IPS DF 6.9 (cell line): ENCODE measurements around the gene C10orf53.

Source experiments
- DNase-seq: peaks from one replicate; pipeline ENCODE4 v3.0.0-alpha.2; 2013; ENCODE audit warnings: low read depth, low spot score
- H3K27ac ChIP-seq: one replicate; pipeline ENCODE4 v1.5.1; 2013; ENCODE audit warnings: low read length, control low read depth
- H3K27me3 ChIP-seq: 2 replicates; pipeline ENCODE4 v1.6.1; 2013; ENCODE audit warnings: mild to moderate bottlenecking, low read length; ENCODE audit not compliant: control insufficient read depth, insufficient read depth
- H3K36me3 ChIP-seq: 2 replicates; pipeline ENCODE4 v1.6.1; 2013; ENCODE audit warnings: low read length; ENCODE audit not compliant: control insufficient read depth, insufficient read depth
- H3K4me1 ChIP-seq: 2 replicates; pipeline ENCODE4 v1.6.1; 2013; ENCODE audit warnings: low read length; ENCODE audit not compliant: control insufficient read depth, insufficient read depth
- H3K4me3 ChIP-seq: 2 replicates; pipeline ENCODE4 v1.5.1; 2013; ENCODE audit warnings: mild to moderate bottlenecking, low read length
- H3K9me3 ChIP-seq: 2 replicates; pipeline ENCODE4 v1.6.1; 2013; ENCODE audit warnings: low read length, inconsistent platforms; ENCODE audit not compliant: control insufficient read depth, insufficient read depth
- WGBS: extraction: QIAGEN DNeasy Blood & Tissue Kit; methylation state at CpG from one replicate; pipeline ENCODE4 v1.1.7; 2013; ENCODE audit warnings: mixed read lengths, missing lambda C conversion rate; ENCODE audit not compliant: insufficient read length, insufficient coverage; 5-methylcytosine and 5-hydroxymethylcytosine counted together

C10orf53 gene

GRCh38 chr10:49737474-49738201, 58.2 kb downstream of the C10orf53 start:
- DNase-seq: no peak
- Histone ChIP-seq H3K4me3 (no peak overlapping the region), H3K27me3 (no peaks in the 10 kb centered on the region), H3K36me3 (peaks cover 20% of the 10 kb centered on the region), H3K4me1 (no peaks in the 10 kb centered on the region; the same call in 1 of the 2 replicates), H3K27ac (no peak overlapping the region), H3K9me3 (no peaks in the 10 kb centered on the region)
- no CpG with 5 or more reads among the region's 19 CpGs for WGBS

GRCh38 chr10:49738616-49739360, 59.3 kb downstream of the C10orf53 start:
- H3K9me3 ChIP-seq: no peaks in the 10 kb centered on the region
- H3K27me3 ChIP-seq: no peaks in the 10 kb centered on the region
- H3K4me3 ChIP-seq: no peak overlapping the region
- H3K27ac ChIP-seq: no peak overlapping the region
- no CpG with 5 or more reads among the region's 10 CpGs for WGBS
- no peaks in the 10 kb centered on the region; the same call in 1 of the 2 replicates for H3K4me1 ChIP-seq
- no peak for DNase-seq
- H3K36me3 ChIP-seq: peaks cover 22% of the 10 kb centered on the region

- Histone ChIP-seq H3K9me3 (no peaks in the 10 kb centered on the region), H3K4me3 (no peak overlapping the region), H3K36me3 (peaks cover 27% of the 10 kb centered on the region), H3K27me3 (no peaks in the 10 kb centered on the region), H3K27ac (no peak overlapping the region), H3K4me1 (no peaks in the 10 kb centered on the region; the same call in 1 of the 2 replicates)
- WGBS: no CpG with 5 or more reads among the region's 14 CpGs
- no peak for DNase-seq
Observed at GRCh38 chr10:49739426-49739825, 60.0 kb downstream of the C10orf53 start.

DNA sequence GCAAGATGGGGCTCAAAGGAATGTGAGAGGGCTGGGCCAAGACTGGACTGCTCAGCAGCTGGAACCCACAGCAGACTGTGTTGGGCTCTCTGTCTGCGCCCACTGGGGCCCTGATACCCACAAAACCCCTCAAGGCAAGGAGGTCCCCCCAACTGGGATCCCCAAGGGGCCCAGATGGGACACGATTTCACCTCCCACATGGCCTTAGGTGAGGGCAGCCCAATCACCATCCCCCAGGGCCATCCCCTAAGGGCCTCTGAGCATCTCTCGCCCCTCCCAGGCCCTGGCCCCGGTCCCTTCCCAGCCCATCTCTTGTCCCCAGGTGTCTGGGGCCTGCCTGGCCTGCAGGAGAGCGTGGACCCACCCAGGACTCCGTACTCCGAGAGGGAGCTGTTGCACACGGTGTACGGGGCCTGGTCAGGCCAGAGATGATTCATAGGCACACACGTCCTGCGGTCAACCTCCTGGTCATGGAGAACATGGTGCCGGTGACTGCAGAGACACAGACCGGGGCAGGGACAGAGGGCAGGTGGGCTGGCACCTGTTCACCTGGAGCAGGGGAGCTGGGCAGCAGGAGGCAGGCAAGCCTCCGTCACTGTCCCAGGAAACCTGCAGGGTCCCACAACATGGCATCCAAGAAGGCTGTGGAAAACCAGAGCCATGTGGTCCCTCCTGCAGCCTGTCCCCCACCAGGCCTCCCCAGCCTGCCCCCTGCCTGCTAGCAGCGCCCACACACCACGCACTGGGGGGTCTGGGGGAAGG, 61.1 kb downstream of the C10orf53 start:
- Histone ChIP-seq H3K27me3 (no peaks in the 10 kb centered on the region), H3K36me3 (peaks cover 30% of the 10 kb centered on the region)

GRCh38 chr10:49741108-49741995, 61.9 kb downstream of the C10orf53 start:
- H3K27ac ChIP-seq: no peak overlapping the region
- H3K36me3 ChIP-seq: peaks cover 26% of the 10 kb centered on the region
- no peaks in the 10 kb centered on the region for H3K9me3 ChIP-seq
- H3K27me3 ChIP-seq: no peaks in the 10 kb centered on the region
- DNase-seq: no peak
- no peaks in the 10 kb centered on the region; the same call in 1 of the 2 replicates for H3K4me1 ChIP-seq
- no peak overlapping the region for H3K4me3 ChIP-seq
- WGBS: no CpG with 5 or more reads among the region's 7 CpGs

More for the DNA sequence above, 61.1 kb downstream of the C10orf53 start:
- Histone ChIP-seq H3K4me3 (no peak overlapping the region), H3K4me1 (no peaks in the 10 kb centered on the region; the same call in 1 of the 2 replicates), H3K9me3 (no peaks in the 10 kb centered on the region), H3K27ac (no peak overlapping the region)
- WGBS: no CpG with 5 or more reads among the region's 16 CpGs
- DNase-seq: no peak

GRCh38 chr10:49742683-49743463, 63.4 kb downstream of the C10orf53 start:
- DNase-seq: no peak
- Histone ChIP-seq H3K9me3 (no peaks in the 10 kb centered on the region), H3K4me1 (no peaks in the 10 kb centered on the region; the same call in 1 of the 2 replicates), H3K36me3 (peaks cover 24% of the 10 kb centered on the region), H3K27me3 (no peaks in the 10 kb centered on the region), H3K27ac (no peak overlapping the region), H3K4me3 (no peak overlapping the region)
- no CpG with 5 or more reads among the region's 23 CpGs for WGBS

DNA sequence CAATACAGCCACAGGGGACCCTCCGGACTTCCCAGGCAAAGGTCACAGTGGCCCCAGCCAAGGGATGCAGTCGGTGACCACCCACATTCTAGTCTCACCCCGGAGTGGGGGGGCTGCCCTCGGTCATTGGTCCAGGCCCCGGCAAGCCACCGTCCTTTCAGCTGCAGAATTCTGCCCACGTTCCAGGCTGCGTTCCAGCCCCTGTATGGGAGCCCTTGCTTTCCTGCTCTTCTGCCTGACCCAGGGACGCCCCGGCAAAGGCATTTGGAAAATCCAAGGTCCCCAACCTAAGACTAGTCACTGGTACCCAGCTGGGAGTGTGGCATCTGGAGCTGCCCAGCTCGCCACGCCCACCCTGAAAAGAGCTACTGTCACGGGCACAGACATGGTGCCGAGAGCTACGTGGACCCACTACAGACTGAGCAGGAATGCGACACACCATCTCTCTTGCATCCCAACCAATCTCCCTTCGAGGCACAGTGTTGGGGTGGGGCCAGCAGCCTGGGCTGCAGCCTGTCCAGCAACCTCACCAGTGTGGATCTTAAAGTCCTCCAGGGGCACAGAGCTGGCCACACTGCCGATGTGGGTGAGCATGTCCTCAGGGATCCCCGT, 64.1 kb downstream of the C10orf53 start:
- peaks cover 22% of the 10 kb centered on the region for H3K36me3 ChIP-seq
- H3K27me3 ChIP-seq: no peaks in the 10 kb centered on the region
- DNase-seq: no peak
- no peaks in the 10 kb centered on the region for H3K9me3 ChIP-seq
- no CpG with 5 or more reads among the region's 19 CpGs for WGBS
- H3K4me1 ChIP-seq: no peaks in the 10 kb centered on the region; the same call in 1 of the 2 replicates
- H3K27ac ChIP-seq: no peak overlapping the region
- H3K4me3 ChIP-seq: no peak overlapping the region

GRCh38 chr10:49744091-49744685, 64.7 kb downstream of the C10orf53 start:
- Histone ChIP-seq H3K9me3 (no peaks in the 10 kb centered on the region), H3K36me3 (peaks cover 22% of the 10 kb centered on the region), H3K4me1 (no peaks in the 10 kb centered on the region; the same call in 1 of the 2 replicates), H3K4me3 (no peak overlapping the region), H3K27ac (no peak overlapping the region), H3K27me3 (no peaks in the 10 kb centered on the region)
- no peak for DNase-seq
- no CpG with 5 or more reads among the region's 6 CpGs for WGBS
